Ovary (tissue), 9 donors: ENCODE measurements around the gene PRIMA1. TPM values are rescaled to one million over a fixed set of nuclear protein-coding genes. Genes with fewer than 3 reads are reported as not detected.

Experiments used
- DNase-seq, 5 donors: peaks; one replicate each; pipeline ENCODE4 v3.0.0-alpha.2; 2019 to 2020
- H3K27ac ChIP-seq, 2 donors: fragments of 200-600 bp; one replicate each; pipeline versions ENCODE4 v1.5.1 to v1.8.0; 2019 to 2022
- H3K27me3 ChIP-seq: fragments of 200-600 bp; one replicate; pipeline ENCODE4 v1.8.0; 2022
- H3K36me3 ChIP-seq: fragments of 200-600 bp; sonication (generic); one replicate; pipeline ENCODE4 v1.5.1; 2019
- H3K4me1 ChIP-seq: one replicate; pipeline ENCODE4 v1.8.1; 2013; ENCODE audit warnings: mild to moderate bottlenecking, moderate library complexity; ENCODE audit not compliant: insufficient read depth
- H3K4me3 ChIP-seq: fragments of 200-600 bp; sonication (generic); one replicate; pipeline ENCODE4 v1.5.1; 2017
- H3K9me3 ChIP-seq, 2 donors: fragments of 200-600 bp in 1 of 2; sonication (generic) in 1 of 2; one replicate each; pipeline versions ENCODE4 v1.5.1 to v1.8.1; 2013 to 2019; ENCODE audit warnings: mild to moderate bottlenecking in 1 of 2, moderate library complexity in 1 of 2
- EP300 ChIP-seq: sonication (generic); formaldehyde crosslinking; IDR thresholded peaks from one replicate; pipeline ENCODE4 v1.6.1; 2017; ENCODE audit warnings: antibody characterized with exemption
- POLR2A ChIP-seq: fragments of 450-650 bp; IDR thresholded peaks from one replicate; pipeline ENCODE4 v1.6.1; 2017; ENCODE audit warnings: antibody characterized with exemption, mild to moderate bottlenecking, moderate library complexity
- WGBS, 3 donors: extraction: QIAGEN DNeasy Blood & Tissue Kit in 1 of 3; methylation state at CpG; one replicate each; pipeline versions ENCODE4 v1.1.5 to v1.1.7; 2013 to 2017; 5-methylcytosine and 5-hydroxymethylcytosine counted together
- intact Hi-C, 4 donors: fragments of 100-400 bp; cut with DNase I; formaldehyde crosslinking; loops; one replicate each; pipeline versions ENCODE4 v1.11.0 to v1.15.1; 2022 to 2023
- polyA plus RNA-seq, 2 donors: library from polyadenylated mRNA; stranded (reverse); fragments of 200-250 nt in 1 of 2; fragments of 350-450 nt in 1 of 2; fragmentation: Illumina TruSeq in 1 of 2; extraction: RNeasy Lipid Tissue Mini Kit (QIAGEN cat#74804) in 1 of 2; gene quantifications; one replicate each; pipeline ENCODE4 v1.2.3, GENCODE V29; 2013 to 2014
- total RNA-seq, 7 donors: library from RNA; depleted of rRNA in 2 of 7; stranded (reverse); fragments of >200 nt in 2 of 7; fragmentation: NEBNext Ultra II Directional in 3 of 7; extraction: Animal tissue kit (Norgen Biotek cat#: 25700) in 3 of 7; gene quantifications; one replicate each; pipeline versions ENCODE4 v1.1.0 to v1.2.4, GENCODE V29; 2016 to 2023
- TF ChIP-seq, protein P1 (sequence below), 3 donors: fragments of 450-650 bp in 2 of 3; fragments of 200-600 bp in 1 of 3; IDR thresholded peaks; one replicate each; pipeline versions ENCODE4 v1.5.1 to v1.8.0; 2016 to 2022; ENCODE audit warnings: antibody characterized with exemption in 3 of 3, mild to moderate bottlenecking in 1 of 3
- donor health status: DM: no; HTN: no; CAD: no; lungs with moderate emphysema.
- donor health status: DM: no; HTN: no; CAD: no.
- donor health status: Bipolar disorder and iron deficiency.
- donor health status: DM: yes; HTN: yes; CAD: no.
- donor health status: DM: no; HTN: no; CAD: no.
- donor health status: DM: yes; HTN: yes; CAD: no.

PRIMA1 gene
- total and polyA plus RNA-seq, 9 donors = 2.3 to 11.5 (median 4.2) TPM

DNA sequence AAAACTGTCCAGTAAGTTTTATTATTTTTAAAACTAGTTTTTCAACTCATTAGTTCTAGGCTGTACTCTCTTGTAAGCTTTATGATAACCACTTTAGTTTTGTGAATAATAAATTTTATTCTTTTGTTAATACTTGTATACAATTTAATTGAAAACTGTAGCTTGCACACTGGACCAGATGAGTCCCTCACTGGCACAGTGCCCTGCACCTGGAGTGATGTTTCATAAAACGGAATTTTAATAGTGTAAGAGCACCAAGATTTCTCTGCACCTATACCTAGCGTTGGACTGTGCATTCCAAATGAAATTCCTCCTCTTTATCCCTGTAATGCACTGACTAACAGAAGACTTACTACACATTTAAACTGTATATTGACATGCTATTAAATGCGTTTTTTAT, 80.8 kb downstream of the PRIMA1 start:
- DNase-seq = no peak
- intact Hi-C loops = no loop called here
- TF ChIP-seq, protein P1, sequence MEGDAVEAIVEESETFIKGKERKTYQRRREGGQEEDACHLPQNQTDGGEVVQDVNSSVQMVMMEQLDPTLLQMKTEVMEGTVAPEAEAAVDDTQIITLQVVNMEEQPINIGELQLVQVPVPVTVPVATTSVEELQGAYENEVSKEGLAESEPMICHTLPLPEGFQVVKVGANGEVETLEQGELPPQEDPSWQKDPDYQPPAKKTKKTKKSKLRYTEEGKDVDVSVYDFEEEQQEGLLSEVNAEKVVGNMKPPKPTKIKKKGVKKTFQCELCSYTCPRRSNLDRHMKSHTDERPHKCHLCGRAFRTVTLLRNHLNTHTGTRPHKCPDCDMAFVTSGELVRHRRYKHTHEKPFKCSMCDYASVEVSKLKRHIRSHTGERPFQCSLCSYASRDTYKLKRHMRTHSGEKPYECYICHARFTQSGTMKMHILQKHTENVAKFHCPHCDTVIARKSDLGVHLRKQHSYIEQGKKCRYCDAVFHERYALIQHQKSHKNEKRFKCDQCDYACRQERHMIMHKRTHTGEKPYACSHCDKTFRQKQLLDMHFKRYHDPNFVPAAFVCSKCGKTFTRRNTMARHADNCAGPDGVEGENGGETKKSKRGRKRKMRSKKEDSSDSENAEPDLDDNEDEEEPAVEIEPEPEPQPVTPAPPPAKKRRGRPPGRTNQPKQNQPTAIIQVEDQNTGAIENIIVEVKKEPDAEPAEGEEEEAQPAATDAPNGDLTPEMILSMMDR (IDR thresholded peaks at IDR 0.05) = no peak
- TF ChIP-seq EP300 (no peak), POLR2A (no peak)
- H3K27ac ChIP-seq = no peak overlapping the region
- H3K4me3 ChIP-seq = no peak overlapping the region
- H3K27me3 ChIP-seq = no peaks in the 10 kb centered on the region
- H3K9me3 ChIP-seq = no peaks in the 10 kb centered on the region
- no peaks in the 10 kb centered on the region for H3K36me3 ChIP-seq
- H3K4me1 ChIP-seq = no peaks in the 10 kb centered on the region
- 34 to 53% (median 42%) methylated on average over 3 of the region's 3 CpGs for WGBS, 3 donors

DNA sequence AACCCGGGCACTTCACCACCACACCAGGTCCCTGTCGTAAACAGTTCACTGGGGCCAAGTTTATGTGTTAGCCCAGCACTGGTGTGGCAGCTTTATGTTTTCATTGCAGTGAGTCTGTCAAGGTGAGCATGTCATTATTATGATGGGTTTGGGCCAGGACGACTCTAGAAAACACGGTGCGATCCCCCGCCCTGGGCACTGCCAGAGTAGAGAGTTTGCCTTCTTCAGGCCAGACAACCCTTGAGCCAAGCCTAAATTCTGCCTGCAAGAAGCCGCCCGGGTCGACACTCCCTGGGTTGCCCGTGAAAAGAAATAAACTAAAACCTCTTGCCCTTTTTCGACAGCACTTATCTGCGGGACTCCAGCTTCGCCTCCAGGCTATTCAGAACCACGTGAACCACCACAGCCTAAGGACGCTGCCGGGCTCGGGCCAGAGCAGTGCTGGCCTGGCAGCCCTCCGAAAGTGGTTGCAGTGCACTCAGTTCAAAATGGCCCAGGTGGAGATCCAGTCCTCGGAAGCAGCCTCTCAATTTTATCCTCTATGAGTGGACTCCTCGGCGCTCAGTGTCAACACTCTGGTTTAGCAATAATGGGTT, 81.8 kb downstream of the PRIMA1 start:
- Histone ChIP-seq H3K4me3 (no peak overlapping the region), H3K9me3 (no peaks in the 10 kb centered on the region), H3K27ac (no peak overlapping the region), H3K27me3 (no peaks in the 10 kb centered on the region), H3K4me1 (no peaks in the 10 kb centered on the region), H3K36me3 (no peaks in the 10 kb centered on the region)
- intact Hi-C loops = no loop called here
- TF ChIP-seq, protein P1 (IDR thresholded peaks at IDR 0.05) = no peak
- no peak for TF ChIP-seq POLR2A
- TF ChIP-seq EP300 = no peak
- 84 to 85% (median 85%) methylated on average over 21 of the region's 21 CpGs for WGBS, 3 donors
- no peak for DNase-seq

DNA sequence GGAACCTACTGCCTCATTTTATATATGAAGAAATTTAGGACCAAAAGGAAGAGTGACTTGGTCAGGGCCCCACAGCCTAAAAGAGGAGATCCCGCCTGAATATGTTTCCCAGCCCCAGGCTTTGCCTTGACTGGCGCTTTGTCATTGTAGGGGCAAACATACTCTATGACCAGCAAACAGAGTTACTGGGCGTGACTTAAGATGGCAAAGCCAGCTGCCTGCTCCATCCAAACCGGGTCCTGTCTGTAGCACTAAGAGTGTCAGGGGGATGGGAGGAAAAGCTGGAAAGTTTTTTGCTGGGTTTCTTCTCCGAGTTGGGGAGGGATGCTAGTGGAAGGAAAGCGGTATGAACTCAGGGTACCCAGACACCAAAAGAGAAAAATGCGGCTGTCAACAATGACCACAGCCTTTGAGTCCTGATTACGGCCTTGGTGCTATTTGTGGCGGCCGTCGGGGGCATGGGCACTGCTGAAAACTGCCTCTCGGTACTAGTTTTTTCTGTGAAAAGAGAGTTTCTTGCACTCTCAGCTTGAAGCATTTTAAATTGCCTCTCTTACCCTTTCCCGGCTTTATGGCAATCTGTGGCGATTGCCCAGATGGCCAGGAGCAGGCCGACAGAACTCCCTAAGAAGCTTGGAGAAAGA, 82.7 kb downstream of the PRIMA1 start:
- no peak overlapping the region for H3K4me3 ChIP-seq
- TF ChIP-seq EP300 (no peak), POLR2A (no peak)
- TF ChIP-seq, protein P1 (IDR thresholded peaks at IDR 0.05) = no peak
- no peaks in the 10 kb centered on the region for H3K36me3 ChIP-seq
- no peak for DNase-seq
- H3K27me3 ChIP-seq = no peaks in the 10 kb centered on the region
- H3K27ac ChIP-seq = no peak overlapping the region
- no peaks in the 10 kb centered on the region for H3K9me3 ChIP-seq
- 83 to 86% (median 85%) methylated on average over 15 of the region's 15 CpGs for WGBS, 3 donors
- H3K4me1 ChIP-seq = no peaks in the 10 kb centered on the region
- intact Hi-C loops = no loop called here

GRCh38 chr14:93703941-93704340, 84.3 kb downstream of the PRIMA1 start:
- no peak overlapping the region for H3K27ac ChIP-seq
- no peaks in the 10 kb centered on the region for H3K4me1 ChIP-seq
- no peak overlapping the region for H3K4me3 ChIP-seq
- TF ChIP-seq EP300 (no peak), POLR2A (no peak)
- TF ChIP-seq, protein P1 (IDR thresholded peaks at IDR 0.05) = no peak
- no peak for DNase-seq
- H3K36me3 ChIP-seq = no peaks in the 10 kb centered on the region
- WGBS, 3 donors = 88 to 91% (median 88%) methylated on average over 6 of the region's 6 CpGs
- intact Hi-C loops = no loop called here
- H3K9me3 ChIP-seq = no peaks in the 10 kb centered on the region
- H3K27me3 ChIP-seq = no peaks in the 10 kb centered on the region
